Heart right ventricle (tissue), 16 donors: Measurements from ENCODE around the gene ACBD5. TPM values are rescaled to one million over a fixed set of nuclear protein-coding genes. Genes with fewer than 3 reads are reported as not detected.
"Not testable (repeated sequence)": the region's sequence is repeated elsewhere in the genome, so short reads cannot be mapped to it uniquely, and the experiment has no call there.

Experiments
- ATAC-seq, 8 donors: fragments of 200-7000 bp; cut with Tn5 transposase; one replicate each; pipeline ENCODE4 v1.9.1; 2020; ENCODE audit warnings: mild to moderate bottlenecking in 8 of 8, moderate library complexity in 8 of 8, moderate number of reproducible peaks in 1 of 8
- DNase-seq, 2 donors: peaks; one replicate each; pipeline ENCODE4 v3.0.0-alpha.2; 2020
- H3K27ac ChIP-seq, 10 donors: fragments of 200-600 bp; sonication (generic) in 2 of 10; one replicate each; pipeline versions ENCODE4 v1.5.0 to v1.8.0; 2020 to 2022; ENCODE audit warnings: mild to moderate bottlenecking in 3 of 10
- H3K27me3 ChIP-seq, 7 donors: fragments of 200-600 bp; one replicate each; pipeline ENCODE4 v1.8.0; 2021 to 2022; ENCODE audit warnings: mild to moderate bottlenecking in 2 of 7
- H3K36me3 ChIP-seq, 9 donors: fragments of 200-600 bp; sonication (generic) in 1 of 9; one replicate each; pipeline versions ENCODE4 v1.5.0 to v1.8.0; 2020 to 2022; ENCODE audit warnings: mild to moderate bottlenecking in 2 of 9
- H3K4me1 ChIP-seq, 9 donors: fragments of 200-600 bp; sonication (generic) in 1 of 9; one replicate each; pipeline versions ENCODE4 v1.5.0 to v1.8.0; 2020 to 2022; ENCODE audit warnings: mild to moderate bottlenecking in 4 of 9
- H3K4me3 ChIP-seq, 10 donors: fragments of 200-600 bp; sonication (generic) in 2 of 10; one replicate each; pipeline versions ENCODE4 v1.5.0 to v1.8.0; 2020 to 2022; ENCODE audit warnings: mild to moderate bottlenecking in 7 of 10, moderate library complexity in 2 of 10
- H3K9me3 ChIP-seq, 11 donors: fragments of 200-600 bp in 10 of 11; sonication (generic) in 2 of 11; one replicate each; pipeline versions ENCODE4 v1.5.0 to v1.8.0; 2013 to 2022; ENCODE audit warnings: mild to moderate bottlenecking in 2 of 11, control low read depth in 1 of 11, moderate library complexity in 1 of 11
- WGBS, 2 donors: extraction: QIAGEN DNeasy Blood & Tissue Kit; methylation state at CpG; one replicate each; pipeline ENCODE4 v1.1.7; 2013; ENCODE audit warnings: inconsistent platforms in 1 of 2; 5-methylcytosine and 5-hydroxymethylcytosine counted together
- intact Hi-C, 10 donors: fragments of 100-400 bp; cut with DNase I; formaldehyde crosslinking; loops; one replicate each; pipeline versions ENCODE4 v1.11.1 to v1.14.2; 2022
- long read RNA-seq, 3 donors: library from polyadenylated mRNA; unstranded; transcript quantifications; one replicate each; pipeline ENCODE4 v2.0.0, GENCODE V29; 2020 to 2021
- polyA plus RNA-seq, 2 donors: library from polyadenylated mRNA; stranded (reverse); fragments of 200-250 nt; gene quantifications; one replicate each; pipeline ENCODE4 v1.2.3, GENCODE V29; 2013
- total RNA-seq, 10 donors: library from RNA; stranded (reverse); fragmentation: NEBNext Ultra II Directional in 3 of 10; extraction: Animal tissue kit (Norgen Biotek cat#: 25700) in 3 of 10; gene quantifications; one replicate each; pipeline versions ENCODE4 v1.2.1 to v1.2.4, GENCODE V29; 2021 to 2023
- TF ChIP-seq, protein P1 (sequence below), 9 donors: fragments of 200-600 bp; sonication (generic) in 2 of 9; IDR thresholded peaks; one replicate each; pipeline versions ENCODE4 v1.5.0 to v1.8.0; 2021 to 2022; ENCODE audit warnings: antibody characterized with exemption in 9 of 9, mild to moderate bottlenecking in 5 of 9, moderate library complexity in 1 of 9
- donor health status: Arrhythmogenic right ventricular cardiomyopathy.
- donor health status: ischemic (EF 13 %, LVEDD 7.1; RV severe dilation, severe dysfunction).
- donor health status: healthy with polysubstance abuse.
- donor health status: DM: no; HTN: yes; CAD: no.
- donor health status: DM: no; HTN: no; CAD: no.
- donor health status: ischemic (EF 25% LVEDD 6.9; RV normal size, moderate dysfunction).
- donor health status: ischemic (EF 25% LVEDD 5.7; RV mildly dilated, moderate dysfunction).
- donor health status: healthy.
- donor health status: DM: yes; HTN: yes; CAD: no.
- donor health status: Ischemic cardiomyopathy.
- donor health status: ischemic (EF 35%, LVEDD 5.7; RV mildly dilated, moderate dysfunction).
- donor health status: nonischemic (EF 11% LVEDD 7.7; RV severe dilation, severe dysfunction).
- donor health status: DM: yes; HTN: yes; CAD: no.
- donor health status: PGD.
- donor health status: ischemic (EF 29% LVEDD 5.4; RV normal size, mild dysfunction).
- donor health status: nonischemic (EF 23%, LVEDD 6.1; RV moderate dilation, normal function).

ACBD5 gene, protein sequence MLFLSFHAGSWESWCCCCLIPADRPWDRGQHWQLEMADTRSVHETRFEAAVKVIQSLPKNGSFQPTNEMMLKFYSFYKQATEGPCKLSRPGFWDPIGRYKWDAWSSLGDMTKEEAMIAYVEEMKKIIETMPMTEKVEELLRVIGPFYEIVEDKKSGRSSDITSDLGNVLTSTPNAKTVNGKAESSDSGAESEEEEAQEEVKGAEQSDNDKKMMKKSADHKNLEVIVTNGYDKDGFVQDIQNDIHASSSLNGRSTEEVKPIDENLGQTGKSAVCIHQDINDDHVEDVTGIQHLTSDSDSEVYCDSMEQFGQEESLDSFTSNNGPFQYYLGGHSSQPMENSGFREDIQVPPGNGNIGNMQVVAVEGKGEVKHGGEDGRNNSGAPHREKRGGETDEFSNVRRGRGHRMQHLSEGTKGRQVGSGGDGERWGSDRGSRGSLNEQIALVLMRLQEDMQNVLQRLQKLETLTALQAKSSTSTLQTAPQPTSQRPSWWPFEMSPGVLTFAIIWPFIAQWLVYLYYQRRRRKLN
- total RNA-seq, result 10 to 100 TPM; 60.0 to 93.3 (median 72.8) TPM
- 10 to 100 TPM; 14.6 to 25.6 TPM for polyA plus RNA-seq
- long read RNA-seq, donor 1, full-length matches to known transcripts, result 92 of 164 reads
- long read RNA-seq, donor 1, partial matches to known transcripts, result 35 of 164 reads
- long read RNA-seq, donor 1, other reads (novel, unspliced or antisense), result 37 of 164 reads
- long read RNA-seq, donor 2, full-length matches to known transcripts, result 124 of 219 reads
- long read RNA-seq, donor 2, partial matches to known transcripts, result 47 of 219 reads
- long read RNA-seq, donor 2, other reads (novel, unspliced or antisense), result 48 of 219 reads
- long read RNA-seq, donor 3, full-length matches to known transcripts, result 153 of 279 reads
- long read RNA-seq, donor 3, partial matches to known transcripts, result 95 of 279 reads
- long read RNA-seq, donor 3, other reads (novel, unspliced or antisense), result 31 of 279 reads

DNA sequence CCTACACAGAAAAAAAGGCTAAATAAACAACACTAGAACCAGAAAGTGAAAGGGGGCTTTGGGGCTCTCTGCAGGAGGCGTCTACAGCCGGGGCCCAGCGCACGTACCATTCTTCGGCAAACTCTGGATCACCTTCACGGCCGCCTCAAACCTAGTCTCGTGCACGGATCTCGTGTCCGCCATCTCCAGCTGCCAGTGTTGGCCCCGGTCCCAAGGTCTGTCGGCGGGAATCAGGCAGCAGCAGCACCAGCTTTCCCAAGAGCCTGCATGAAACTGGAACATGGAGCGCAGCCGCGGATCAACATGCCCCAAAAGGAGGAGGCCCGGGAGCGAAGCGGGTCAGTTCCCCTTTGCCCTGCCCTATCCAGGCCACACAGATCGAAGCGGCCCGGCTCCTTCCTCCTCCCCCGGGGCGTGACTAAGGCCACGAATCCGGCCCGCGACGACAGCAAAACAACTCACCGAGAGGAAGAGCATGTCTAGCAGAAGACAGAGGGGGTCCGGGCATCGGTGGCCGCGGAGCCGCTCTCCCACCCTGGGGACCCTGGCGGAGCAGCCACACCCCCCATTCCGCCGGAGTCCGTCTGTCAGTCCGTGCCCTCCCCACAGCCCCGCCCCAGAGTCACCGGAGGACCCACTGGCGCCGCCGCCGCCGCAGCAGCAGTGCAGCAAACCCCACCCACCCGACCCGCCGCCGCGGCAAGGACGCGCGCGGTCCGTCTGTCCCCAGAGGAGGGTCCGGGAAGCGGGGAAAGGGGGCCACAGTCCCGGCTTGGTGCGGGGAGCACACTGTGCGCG lies at the start of gene ACBD5:
Gene ACBD5, minus strand, starts transcription at position 586 of the 798 bp plus-strand sequence. Its CDS starts 109 bp downstream, at position 477.
- Histone ChIP-seq H3K4me3 (peak within 1 kb of the TSS; percentile 58 to 84 (median 76)), H3K27me3 (no peaks in the 10 kb centered on the region), H3K36me3 (peaks cover 0 to 6% (median 0%) of the 10 kb centered on the region in 9 donors), H3K27ac (peak within 1 kb of the TSS; percentile 92 to 99 (median 96)), H3K4me1 (peaks cover 4 to 61% (median 53%) of the 10 kb centered on the region in 9 donors), H3K9me3 (no peaks in the 10 kb centered on the region)
- ATAC-seq, result peak; percentile 71 to 86 (median 76)
- intact Hi-C loops, result loop anchor here in 7 of 10 donors (2.0 to 10.0 kb wide), 5 partner anchors 83 to 1294 kb away; partner anchors contain the start of genes YME1L1 (in 6 of the 7), MASTL (in 5 of the 7) and WAC (in 1 of the 7)
- peak; percentile 88 to 90 for DNase-seq
- TF ChIP-seq, protein P1, sequence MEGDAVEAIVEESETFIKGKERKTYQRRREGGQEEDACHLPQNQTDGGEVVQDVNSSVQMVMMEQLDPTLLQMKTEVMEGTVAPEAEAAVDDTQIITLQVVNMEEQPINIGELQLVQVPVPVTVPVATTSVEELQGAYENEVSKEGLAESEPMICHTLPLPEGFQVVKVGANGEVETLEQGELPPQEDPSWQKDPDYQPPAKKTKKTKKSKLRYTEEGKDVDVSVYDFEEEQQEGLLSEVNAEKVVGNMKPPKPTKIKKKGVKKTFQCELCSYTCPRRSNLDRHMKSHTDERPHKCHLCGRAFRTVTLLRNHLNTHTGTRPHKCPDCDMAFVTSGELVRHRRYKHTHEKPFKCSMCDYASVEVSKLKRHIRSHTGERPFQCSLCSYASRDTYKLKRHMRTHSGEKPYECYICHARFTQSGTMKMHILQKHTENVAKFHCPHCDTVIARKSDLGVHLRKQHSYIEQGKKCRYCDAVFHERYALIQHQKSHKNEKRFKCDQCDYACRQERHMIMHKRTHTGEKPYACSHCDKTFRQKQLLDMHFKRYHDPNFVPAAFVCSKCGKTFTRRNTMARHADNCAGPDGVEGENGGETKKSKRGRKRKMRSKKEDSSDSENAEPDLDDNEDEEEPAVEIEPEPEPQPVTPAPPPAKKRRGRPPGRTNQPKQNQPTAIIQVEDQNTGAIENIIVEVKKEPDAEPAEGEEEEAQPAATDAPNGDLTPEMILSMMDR (IDR thresholded peaks at IDR 0.05), result no peak
- WGBS, 2 donors, result 0 to 1% methylated on average over 62 to 64 of the region's 64 CpGs

DNA sequence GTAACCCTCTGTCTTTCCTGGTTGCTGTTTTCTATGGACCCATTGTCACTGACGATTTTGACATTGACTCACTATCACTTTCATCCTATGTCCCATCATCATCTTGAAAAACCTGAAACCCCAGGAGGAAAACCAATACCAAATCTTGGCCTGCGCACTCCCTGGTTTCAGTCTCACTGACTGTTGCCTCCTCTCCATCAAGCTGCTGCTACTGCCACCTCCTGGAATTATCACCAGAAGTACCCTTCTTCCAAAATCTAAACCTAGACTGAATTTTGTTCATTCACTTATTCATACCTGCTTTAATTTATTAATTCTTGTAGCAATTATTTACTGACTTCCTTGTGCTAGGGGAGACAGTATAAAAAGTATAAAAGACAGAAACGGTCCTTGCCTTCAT lies 44.5 kb upstream of the ACBD5 start:
- H3K27me3 ChIP-seq, result no peaks in the 10 kb centered on the region
- H3K27ac ChIP-seq, result no peak overlapping the region
- H3K4me3 ChIP-seq, result no peak overlapping the region
- intact Hi-C loops, result loop anchor here in 3 of 10 donors (2.0 to 10.0 kb wide), 3 partner anchors 53 to 70 kb away; no protein-coding TSS in a partner anchor
- TF ChIP-seq, protein P1 (IDR thresholded peaks at IDR 0.05), result peak in 7 of 9 donors; percentile 38 to 63 (median 44)
- H3K4me1 ChIP-seq, result no peaks in the 10 kb centered on the region
- ATAC-seq, result peak in 4 of 8 donors; percentile 46 to 66 (median 58)
- H3K9me3 ChIP-seq, result no peaks in the 10 kb centered on the region
- WGBS, 2 donors, result 50% methylated on average over 3 of the region's 3 CpGs
- H3K36me3 ChIP-seq, result no peaks in the 10 kb centered on the region
- DNase-seq, result peak in 1 of 2 donors; percentile 26

DNA sequence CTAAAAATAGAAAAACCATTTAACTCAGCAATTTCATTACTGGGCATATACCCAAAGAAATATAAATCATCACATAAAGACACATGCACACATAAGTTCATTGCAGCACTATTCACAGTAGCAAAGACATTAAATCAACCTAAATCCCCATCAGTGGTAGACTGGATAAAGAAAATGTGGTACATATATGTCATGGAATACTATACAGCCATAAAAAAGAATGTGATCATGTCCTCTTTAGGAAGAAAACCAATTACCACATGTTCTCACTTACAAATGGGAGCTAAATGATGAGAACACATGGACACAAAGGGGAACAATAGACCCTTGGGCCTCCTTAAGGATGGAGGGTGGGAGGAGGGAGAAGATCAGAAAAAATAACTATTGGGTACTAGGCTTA lies 36.0 kb upstream of the ACBD5 start:
- Histone ChIP-seq H3K4me1 (no peaks in the 10 kb centered on the region), H3K27me3 (peaks cover 0 to 6% (median 0%) of the 10 kb centered on the region in 7 donors), H3K27ac (no peak overlapping the region), H3K36me3 (no peaks in the 10 kb centered on the region), H3K9me3 (peaks cover 0 to 8% (median 2%) of the 10 kb centered on the region in 11 donors), H3K4me3 (no peak overlapping the region)
- intact Hi-C loops, result no loop called here
- no peak for ATAC-seq
- no peak for DNase-seq
- TF ChIP-seq, protein P1 (IDR thresholded peaks at IDR 0.05), result no peak

DNA sequence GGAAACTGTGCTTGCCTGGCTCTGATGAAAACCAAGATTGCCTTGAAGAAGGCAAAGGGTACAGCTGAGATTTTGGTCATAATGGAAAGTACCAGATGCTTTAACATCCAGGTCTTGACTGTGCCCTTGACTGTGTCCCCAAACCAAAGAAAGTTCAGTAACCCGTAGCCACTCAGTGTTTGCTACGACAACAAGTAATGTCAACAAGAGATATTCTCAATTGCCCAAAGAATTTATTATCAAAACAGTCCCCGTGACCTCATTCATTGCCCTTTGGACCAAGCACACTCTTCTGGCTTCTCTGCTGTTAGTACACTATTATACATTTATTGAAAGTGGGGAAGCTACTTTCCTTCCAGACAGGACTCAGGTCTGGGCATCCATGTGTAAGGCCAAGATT lies 25.4 kb upstream of the ACBD5 start:
- H3K4me3 ChIP-seq, H3K27ac ChIP-seq, ATAC-seq, H3K4me1 ChIP-seq, H3K9me3 ChIP-seq, H3K36me3 ChIP-seq, DNase-seq, intact Hi-C loops: not testable (repeated sequence)
- WGBS, 2 donors, result 60 to 73% methylated on average over 3 of the region's 3 CpGs
- peaks cover 0 to 15% (median 3%) of the 10 kb centered on the region in 7 donors for H3K27me3 ChIP-seq

DNA sequence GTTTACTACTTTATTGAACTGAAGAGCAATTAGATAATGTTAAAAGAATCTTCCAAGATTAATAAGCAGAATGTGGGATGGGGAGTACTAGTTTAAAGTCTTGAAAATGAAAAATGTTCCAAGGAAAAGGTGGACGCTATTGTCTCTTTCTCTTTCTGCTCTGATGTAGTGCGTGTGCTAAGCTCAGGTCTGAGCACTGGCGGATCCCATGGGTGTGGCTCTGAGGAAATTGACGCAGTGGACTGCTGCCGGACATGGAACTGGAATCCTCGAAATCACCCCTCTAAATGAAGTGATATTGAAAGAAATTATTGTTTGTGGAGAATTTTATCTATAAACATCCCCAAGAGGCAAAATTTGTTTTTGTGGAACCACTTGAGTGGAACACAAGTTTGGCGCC lies 22.2 kb upstream of the ACBD5 start:
- DNase-seq, H3K4me3 ChIP-seq, H3K9me3 ChIP-seq, intact Hi-C loops, H3K36me3 ChIP-seq: not testable (repeated sequence)
- ATAC-seq, result peak in 1 of 8 donors; percentile 58
- H3K4me1 ChIP-seq, result peaks cover 0 to 14% (median 9%) of the 10 kb centered on the region in 9 donors
- 69 to 77% methylated on average over 7 of the region's 7 CpGs for WGBS, 2 donors
- H3K27ac ChIP-seq, result peak overlapping the region in 4 of 10 donors; percentile 27 to 68 (median 52)
- peaks cover 0 to 48% (median 32%) of the 10 kb centered on the region in 7 donors for H3K27me3 ChIP-seq
